Nephron progenitor cell (in vitro differentiated cells): ENCODE measurements around the gene EMP2.
A peak's percentile ranks its signal among the peaks of the same experiment; 100 is the strongest.

ENCODE experiments used
- DNase-seq: peaks from one replicate; pipeline ENCODE4 v3.0.0; 2021
- H3K27ac Mint-ChIP-seq: 2 replicates; pipeline ENCODE4 v1.8.0; 2021; ENCODE audit warnings: mild to moderate bottlenecking, moderate library complexity, mixed read lengths
- H3K27me3 Mint-ChIP-seq: 2 replicates; pipeline ENCODE4 v1.8.0; 2021; ENCODE audit warnings: mild to moderate bottlenecking, low read depth, mixed read lengths; ENCODE audit not compliant: poor library complexity
- H3K36me3 Mint-ChIP-seq: 2 replicates; pipeline ENCODE4 v1.8.0; 2021; ENCODE audit warnings: low read depth, mixed read lengths
- H3K4me1 Mint-ChIP-seq: 2 replicates; pipeline ENCODE4 v1.8.0; 2021; ENCODE audit warnings: mixed read lengths
- H3K4me3 Mint-ChIP-seq: 2 replicates; pipeline ENCODE4 v1.8.0; 2021; ENCODE audit warnings: mild to moderate bottlenecking, moderate library complexity, mixed read lengths
- H3K9me3 Mint-ChIP-seq: 2 replicates; pipeline ENCODE4 v1.8.0; 2021; ENCODE audit warnings: mild to moderate bottlenecking, moderate library complexity, mixed read lengths
- TF ChIP-seq, protein P1 (sequence below): fragments of 200-600 bp; sonication (generic); IDR thresholded peaks from 2 replicates; pipeline ENCODE4 v1.5.0; 2021; ENCODE audit warnings: antibody characterized with exemption

The EMP2 gene

GRCh38 chr16:10617662-10618420 lies 37.4 kb upstream of the EMP2 start:
- peak overlapping the region; percentile 35 for H3K4me3 Mint-ChIP-seq
- peaks cover 29% of the 10 kb centered on the region for H3K27me3 Mint-ChIP-seq
- no peaks in the 10 kb centered on the region for H3K9me3 Mint-ChIP-seq
- no peak for DNase-seq
- peaks cover 35% of the 10 kb centered on the region for H3K4me1 Mint-ChIP-seq
- TF ChIP-seq, protein P1, sequence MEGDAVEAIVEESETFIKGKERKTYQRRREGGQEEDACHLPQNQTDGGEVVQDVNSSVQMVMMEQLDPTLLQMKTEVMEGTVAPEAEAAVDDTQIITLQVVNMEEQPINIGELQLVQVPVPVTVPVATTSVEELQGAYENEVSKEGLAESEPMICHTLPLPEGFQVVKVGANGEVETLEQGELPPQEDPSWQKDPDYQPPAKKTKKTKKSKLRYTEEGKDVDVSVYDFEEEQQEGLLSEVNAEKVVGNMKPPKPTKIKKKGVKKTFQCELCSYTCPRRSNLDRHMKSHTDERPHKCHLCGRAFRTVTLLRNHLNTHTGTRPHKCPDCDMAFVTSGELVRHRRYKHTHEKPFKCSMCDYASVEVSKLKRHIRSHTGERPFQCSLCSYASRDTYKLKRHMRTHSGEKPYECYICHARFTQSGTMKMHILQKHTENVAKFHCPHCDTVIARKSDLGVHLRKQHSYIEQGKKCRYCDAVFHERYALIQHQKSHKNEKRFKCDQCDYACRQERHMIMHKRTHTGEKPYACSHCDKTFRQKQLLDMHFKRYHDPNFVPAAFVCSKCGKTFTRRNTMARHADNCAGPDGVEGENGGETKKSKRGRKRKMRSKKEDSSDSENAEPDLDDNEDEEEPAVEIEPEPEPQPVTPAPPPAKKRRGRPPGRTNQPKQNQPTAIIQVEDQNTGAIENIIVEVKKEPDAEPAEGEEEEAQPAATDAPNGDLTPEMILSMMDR: no peak
- H3K27ac Mint-ChIP-seq: no peak overlapping the region
- no peaks in the 10 kb centered on the region for H3K36me3 Mint-ChIP-seq

GRCh38 chr16:10616756-10617640 lies 36.6 kb upstream of the EMP2 start:
- DNase-seq: peak; percentile 42
- Mint-ChIP-seq H3K9me3 (no peaks in the 10 kb centered on the region), H3K4me3 (peak overlapping the region; percentile 35), H3K27me3 (peaks cover 33% of the 10 kb centered on the region), H3K27ac (no peak overlapping the region), H3K4me1 (peaks cover 35% of the 10 kb centered on the region), H3K36me3 (no peaks in the 10 kb centered on the region)
- TF ChIP-seq, protein P1: no peak

DNA sequence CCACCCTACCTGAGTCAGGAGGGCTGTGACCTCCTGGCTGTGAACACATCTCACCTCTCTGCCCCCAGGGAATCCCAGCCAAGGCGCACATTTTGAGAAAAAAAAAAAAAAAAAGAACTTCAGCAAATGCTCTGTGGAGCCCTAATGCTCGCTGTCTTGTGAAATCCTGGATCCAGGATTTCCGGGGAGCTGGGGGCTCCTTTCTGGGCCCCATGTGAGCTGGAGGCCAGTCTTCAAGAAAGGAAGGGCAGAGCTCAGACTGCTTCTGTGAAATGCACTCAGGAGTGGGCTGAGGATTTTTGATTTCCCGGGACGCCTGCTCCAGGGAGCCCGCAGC lies 36.0 kb upstream of the EMP2 start:
- Mint-ChIP-seq H3K27me3 (peaks cover 33% of the 10 kb centered on the region), H3K4me3 (no peak overlapping the region), H3K36me3 (no peaks in the 10 kb centered on the region), H3K27ac (no peak overlapping the region), H3K4me1 (peaks cover 35% of the 10 kb centered on the region), H3K9me3 (no peaks in the 10 kb centered on the region)
- no peak for DNase-seq
- TF ChIP-seq, protein P1: no peak

DNA sequence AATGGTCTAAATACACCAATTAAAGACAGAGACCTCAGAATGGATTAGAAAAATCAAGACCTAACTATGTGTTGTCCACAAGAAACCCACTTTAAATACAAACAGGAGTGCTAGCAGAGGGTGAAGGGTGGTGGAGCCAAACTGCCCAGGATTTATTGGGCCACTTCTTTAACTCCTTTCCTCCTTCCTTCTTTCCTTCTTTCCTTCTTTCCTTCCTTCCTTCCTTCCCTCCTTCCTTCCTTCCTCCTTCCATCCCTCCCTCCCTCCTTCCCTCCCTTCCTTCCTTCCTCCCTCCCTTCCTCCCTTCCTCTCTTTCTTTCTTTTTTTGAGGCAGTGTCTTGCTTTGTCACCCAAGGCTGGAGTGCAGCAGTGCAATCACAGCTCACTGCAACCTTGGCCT lies 34.3 kb upstream of the EMP2 start:
- Mint-ChIP-seq H3K27me3 (peaks cover 31% of the 10 kb centered on the region), H3K36me3 (no peaks in the 10 kb centered on the region), H3K4me1 (peaks cover 42% of the 10 kb centered on the region), H3K4me3 (no peak overlapping the region), H3K9me3 (no peaks in the 10 kb centered on the region), H3K27ac (no peak overlapping the region)
- TF ChIP-seq, protein P1: no peak
- no peak for DNase-seq

DNA sequence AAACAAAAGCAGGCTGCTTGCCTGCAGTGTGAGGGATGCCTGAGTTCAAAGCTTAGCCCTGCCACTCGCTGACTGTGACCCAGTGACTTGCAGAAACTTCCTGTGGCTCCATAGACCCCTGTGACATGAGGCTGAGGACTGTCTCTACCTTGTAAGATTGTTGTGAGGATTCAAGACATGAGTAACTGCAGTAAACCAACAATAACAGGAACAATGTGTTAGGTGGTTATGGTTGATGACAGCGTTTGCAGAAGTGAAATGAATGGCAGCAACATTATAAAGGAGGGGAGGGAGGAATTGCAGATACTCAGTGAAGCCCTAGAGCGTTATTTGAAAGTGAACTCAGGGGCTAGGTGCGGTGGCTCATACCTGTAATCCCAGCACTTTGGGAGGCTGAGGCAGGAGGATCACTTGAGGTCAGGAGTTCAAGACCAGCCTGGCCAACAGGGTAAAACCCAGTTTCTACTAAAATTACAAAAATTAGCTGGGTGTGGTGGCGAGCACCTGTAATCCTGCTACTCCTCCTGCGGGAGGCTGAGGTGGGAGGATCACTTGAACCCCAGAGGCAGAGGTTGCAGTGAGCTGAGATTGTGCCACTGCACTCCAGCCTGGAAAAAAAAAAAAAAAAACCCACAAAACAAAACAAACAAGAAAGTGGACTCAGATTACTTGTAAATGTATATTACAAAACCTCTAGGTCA lies 33.5 kb upstream of the EMP2 start:
- TF ChIP-seq, protein P1: no peak
- no peak overlapping the region for H3K27ac Mint-ChIP-seq
- peaks cover 24% of the 10 kb centered on the region for H3K27me3 Mint-ChIP-seq
- peaks cover 35% of the 10 kb centered on the region for H3K4me1 Mint-ChIP-seq
- H3K9me3 Mint-ChIP-seq: no peaks in the 10 kb centered on the region
- H3K36me3 Mint-ChIP-seq: no peaks in the 10 kb centered on the region
- H3K4me3 Mint-ChIP-seq: no peak overlapping the region
- no peak for DNase-seq
